CD4-positive, alpha-beta T cell treated with Interleukin-15 for 1 hour (primary cell): Measurements from ENCODE around the gene LRMDA.

Experiments
- DNase-seq: peaks from one replicate; pipeline ENCODE4 v3.0.0-alpha.2; 2020

LRMDA gene

DNA sequence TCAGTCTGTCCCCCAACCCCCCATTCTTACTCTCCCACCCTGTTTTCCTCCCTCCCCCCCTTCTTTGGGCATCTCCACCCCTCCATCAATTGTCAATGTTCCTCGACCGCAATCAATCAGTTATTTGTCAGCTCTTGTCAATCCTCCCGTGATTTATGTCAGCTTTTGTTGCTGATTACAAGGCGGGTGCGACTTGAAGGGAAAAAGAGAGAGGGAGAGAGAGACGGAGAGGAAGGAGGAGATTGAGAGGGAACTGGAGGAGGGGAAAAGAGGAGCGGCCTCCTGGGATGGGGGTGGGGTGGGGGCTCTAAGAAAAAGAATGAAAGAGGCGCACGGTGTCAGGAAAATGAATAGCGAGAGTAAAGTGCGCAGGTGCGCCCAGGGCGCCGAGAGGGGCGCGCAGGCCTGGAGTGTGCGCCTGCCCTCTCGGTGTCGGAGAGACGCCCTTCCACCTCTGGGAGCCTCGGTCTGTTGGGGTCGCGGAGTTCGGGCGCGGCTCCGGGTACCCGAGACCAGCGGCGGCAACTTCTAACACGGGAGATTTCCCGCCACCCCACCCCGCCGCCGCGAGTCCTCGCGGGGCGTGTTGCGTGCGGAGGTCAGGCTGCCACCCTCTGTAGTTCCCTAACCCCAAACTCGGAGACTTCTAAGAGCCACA lies 28.8 kb upstream of the LRMDA start:
- no peak for DNase-seq

DNA sequence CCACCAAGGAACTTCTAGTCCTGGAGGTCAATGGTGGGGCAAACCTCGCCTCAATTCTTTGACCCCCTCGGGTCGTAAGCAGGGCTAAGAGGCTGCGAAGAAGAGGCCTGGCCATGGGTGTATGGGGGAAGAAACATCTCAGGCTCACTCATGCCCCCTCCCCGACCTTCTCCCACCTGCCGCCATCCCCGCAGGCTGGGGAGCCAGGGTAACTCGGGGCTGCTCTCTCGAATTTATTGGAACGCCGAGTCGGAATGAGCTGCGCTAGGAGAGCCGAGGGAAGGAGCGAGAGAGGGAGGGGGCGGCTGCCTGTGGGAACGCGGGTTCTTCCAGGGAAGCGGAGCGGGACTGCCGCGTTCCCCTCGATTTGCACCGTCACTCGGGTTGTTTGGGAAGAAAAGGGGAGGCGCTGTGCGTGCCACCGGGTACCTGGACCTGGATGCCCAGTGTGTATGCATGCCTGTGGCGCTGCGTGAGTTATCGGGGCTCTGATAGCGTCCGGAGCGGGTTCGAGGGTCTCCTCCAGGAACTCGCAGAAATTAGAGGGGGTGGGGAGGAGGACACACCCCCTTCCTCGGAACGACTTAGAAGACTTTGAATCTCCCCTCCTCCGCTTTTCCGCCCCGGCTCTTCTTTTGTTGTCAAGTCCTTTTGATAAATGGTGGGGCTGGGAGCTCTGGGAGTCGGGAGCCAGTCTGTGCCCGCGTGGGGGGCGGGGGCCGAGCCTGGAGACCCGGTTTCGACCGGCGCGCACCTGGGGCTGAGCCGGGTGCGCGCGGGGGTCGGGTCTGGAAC lies 28.1 kb upstream of the LRMDA start:
- DNase-seq: no peak

DNA sequence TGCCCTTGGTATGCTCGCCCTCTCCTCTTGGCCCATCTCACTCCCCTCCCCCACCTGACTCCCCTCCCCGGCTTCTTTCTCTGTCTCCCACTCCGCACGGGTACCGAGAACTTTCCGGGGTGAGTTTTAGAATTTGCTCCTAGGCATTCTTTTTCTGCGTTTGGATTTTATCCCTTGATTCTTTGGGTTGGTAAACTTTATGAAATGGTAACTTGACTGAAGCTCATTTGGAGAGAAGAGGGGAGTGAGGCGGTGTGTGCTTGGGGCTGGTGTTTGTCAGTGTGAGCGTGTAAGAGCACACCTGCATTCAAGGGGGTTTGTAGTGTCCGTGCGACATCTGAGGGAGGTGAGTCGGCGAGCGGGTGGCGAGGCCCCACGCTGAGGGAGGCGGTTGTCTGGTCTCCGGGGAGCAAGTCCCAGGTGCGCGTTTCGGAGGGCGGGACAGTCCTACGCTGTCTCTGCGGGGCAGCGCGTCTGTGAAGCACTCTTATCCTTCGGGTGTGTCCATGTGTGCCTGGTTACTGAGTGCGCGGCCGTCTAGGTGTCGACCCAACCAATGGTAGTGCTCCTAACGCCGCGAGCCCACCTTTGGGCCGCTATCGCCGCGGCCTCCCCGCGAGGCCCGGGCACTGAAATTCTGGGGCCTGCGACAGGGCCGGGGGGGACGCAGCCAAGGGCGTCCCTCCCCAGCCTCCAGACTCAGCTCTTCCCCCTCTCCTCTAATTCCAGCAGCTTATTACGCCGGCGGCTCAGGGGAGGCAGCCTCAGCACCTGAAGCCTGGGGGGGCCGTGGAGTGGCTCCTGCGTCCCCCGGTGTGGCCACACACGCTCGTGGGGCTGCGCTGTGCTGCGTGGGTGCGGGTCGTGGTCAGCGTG lies 27.2 kb upstream of the LRMDA start:
- DNase-seq: no peak

DNA sequence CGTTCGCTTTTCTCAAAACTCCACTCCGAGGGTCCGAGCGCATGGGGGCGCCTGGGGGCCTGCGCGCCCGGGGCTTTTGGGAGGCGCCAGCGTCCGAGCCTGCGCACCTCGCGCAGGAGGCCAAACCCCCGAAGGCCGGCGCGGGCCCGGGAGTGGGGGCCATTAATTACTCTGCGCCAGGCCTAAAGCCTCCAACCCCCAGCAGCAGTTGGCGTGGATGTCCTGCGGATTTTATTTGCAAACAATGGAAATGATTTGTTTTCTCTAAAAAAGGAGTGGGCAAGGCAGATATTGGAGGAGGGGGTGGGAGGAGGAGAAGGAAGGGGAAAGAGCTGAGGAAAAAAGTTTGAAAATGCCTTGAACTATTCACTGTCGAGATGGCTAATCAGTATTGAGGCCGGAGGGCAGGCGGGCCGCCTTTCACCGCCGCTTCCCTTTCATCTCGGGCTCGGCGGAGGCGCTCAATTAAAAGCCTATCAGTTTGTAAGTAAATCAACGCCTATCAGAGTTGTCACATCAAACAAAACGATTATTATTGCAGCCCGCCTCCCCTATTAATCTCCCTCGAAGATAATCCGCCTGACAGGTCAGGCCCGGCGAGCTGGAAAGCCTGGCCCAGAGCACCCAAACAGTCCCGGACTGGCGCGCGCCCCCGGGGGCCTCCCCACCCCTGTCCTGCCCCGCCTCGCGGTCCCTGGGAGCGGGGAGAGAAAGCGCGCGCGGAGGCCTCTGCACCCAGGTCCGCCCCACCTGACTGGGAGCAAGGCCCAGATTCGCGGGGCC lies 26.4 kb upstream of the LRMDA start:
- no peak for DNase-seq

DNA sequence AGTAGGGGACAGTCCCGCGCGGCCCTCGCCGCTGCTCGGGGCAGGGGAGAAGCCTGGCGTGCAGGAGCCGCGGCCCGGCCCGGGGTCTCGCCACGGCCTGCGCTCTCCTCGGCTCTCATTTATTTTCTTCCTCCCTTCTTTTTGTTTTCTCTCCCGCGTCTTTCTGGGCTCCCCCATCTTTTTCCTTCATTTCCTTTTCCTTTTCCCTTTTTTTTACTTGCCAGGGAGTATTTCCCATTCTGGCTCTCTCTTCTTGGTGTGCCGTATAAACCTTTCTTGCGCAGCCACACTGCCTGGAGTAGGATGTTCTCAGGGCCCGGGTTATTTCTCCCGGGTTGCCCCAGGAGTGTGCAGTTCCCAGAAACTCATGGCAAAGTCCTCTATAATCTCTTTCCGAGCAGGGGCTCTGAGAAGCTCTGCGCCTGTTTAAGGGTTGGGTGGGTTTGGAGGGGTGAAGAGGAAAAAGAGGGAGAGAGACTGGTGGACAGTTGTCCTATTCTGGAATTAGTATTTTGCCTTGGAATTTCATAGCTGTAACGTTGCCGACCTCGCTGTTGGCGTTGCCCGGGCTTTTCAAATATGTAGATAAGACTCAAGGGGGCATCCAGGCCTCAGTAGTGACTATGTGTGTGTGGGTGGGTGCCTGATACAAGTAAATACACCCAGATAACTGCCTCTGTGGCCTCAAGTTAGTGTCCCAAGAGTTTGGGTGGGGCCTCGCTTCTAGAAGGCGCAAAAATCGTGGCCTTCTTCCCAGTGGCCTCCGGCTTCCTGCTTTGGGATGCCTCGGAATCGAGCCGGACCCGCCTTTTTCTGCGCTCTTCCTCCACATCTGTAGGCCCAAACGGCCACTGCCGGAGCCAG lies 25.6 kb upstream of the LRMDA start:
- DNase-seq: no peak

DNA sequence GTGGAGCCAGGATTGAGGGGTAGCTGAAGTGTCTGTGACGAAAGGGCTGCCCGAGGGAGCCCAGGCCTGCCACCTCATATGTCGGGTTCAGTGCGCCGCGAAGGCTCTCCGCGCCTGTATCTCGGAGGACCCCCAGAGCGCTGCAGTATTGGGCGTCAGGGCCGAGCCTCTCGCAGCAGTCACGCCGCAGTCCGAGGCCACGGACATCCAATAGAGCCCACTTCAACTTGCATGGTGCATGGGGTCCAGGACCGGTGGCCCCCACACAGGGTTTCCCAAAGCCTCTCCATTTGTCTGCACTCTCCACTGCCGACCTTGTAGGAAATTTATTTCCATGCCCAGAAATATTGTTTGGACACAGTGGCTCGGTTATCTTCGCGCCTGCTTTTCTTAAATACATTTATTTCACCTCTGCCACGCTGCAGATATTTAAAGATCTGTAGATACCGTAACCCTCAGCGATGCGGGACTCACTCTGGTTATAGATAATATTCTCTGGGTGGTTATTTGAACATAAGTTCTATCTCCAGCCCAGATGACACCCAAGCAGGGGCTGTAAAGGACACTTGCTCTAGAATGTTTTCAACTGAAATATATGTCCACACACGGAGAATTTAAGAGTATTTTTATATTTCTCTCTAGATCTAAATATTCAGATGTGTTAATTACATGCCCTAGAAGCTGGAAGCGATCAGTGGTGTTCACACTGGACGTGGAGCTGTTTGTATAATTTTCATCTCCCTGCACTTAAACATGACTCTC lies 24.8 kb upstream of the LRMDA start:
- no peak for DNase-seq

DNA sequence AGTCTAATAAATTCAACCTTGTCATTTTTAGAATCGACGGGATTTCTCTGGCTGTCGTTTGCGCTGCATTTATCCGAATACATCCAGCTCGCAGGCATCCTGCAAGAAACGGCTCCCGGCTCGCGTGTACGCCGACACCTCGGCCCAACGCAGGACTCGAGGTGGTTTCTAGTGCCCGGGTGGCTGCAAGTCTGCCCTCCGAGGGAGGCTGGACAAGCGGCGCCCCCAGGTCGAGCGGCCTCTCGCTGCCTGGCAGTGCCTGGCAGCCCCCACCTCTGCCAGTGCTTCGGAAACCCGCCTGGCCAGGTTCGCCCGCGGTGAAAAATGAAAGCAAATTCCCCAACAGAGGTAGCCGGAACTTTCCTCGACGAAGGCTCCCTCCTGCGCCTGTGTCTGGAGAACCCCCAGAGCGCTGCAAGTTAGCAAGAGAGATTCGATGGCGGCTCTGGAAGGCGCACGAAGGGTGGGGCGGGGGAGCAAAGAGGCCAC lies 24.2 kb upstream of the LRMDA start:
- no peak for DNase-seq

DNA sequence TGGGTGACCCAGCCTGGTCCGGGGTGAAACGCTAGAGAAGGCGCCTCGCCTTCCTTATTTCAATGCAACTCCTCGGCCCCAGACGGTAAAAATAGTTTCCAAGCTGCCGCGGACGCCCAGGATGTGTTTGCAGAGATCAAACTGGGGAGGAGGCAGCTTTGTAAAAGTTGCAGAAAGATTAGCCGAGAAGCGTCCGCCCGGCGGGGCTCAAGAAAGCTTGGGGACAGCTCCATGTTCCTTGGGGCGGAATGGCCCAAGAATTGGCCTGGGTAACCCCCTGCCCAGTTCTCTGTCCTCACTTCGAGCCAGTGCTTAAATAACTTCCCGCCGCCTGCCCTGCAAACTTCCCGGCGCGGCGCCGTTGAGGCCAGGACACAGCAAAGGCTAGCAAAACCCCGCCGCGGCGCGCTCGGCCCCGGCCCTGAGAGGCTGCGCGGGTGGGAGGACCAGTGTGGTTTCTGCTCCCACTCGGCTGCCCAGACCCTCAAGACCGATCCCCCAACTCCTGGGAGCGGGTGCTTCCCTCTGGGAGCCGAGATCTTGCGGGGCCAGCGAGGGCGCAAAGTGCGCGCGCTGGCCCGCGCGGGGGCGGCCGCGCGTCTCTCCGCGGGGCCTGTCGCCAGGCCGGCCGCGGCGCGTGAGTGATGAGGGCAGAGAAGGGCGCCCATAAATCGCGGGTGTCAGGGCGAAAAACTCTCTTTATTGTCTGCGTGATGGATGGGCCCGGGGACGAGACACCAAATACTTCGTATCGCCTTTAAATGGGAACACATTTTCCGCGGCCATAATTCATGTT lies 23.5 kb upstream of the LRMDA start:
- DNase-seq: no peak

DNA sequence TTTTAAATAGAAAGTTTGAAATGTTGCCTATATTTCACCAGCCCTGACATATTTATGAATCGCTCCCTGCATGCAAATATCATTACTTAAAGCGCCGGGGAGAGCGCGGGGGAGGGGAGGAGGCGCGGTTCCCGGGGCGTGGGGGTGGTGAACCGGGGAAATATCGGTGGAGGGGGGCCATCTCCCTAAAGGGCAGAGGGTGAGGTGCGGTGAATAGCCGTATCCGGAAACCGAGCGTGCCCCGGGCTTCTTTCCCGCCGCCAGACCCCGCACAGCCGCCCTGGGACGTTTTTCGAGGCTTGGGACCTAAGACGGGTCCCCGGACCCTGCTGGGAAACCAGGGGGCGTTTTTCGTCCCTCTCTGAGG lies 22.9 kb upstream of the LRMDA start:
- DNase-seq: no peak

DNA sequence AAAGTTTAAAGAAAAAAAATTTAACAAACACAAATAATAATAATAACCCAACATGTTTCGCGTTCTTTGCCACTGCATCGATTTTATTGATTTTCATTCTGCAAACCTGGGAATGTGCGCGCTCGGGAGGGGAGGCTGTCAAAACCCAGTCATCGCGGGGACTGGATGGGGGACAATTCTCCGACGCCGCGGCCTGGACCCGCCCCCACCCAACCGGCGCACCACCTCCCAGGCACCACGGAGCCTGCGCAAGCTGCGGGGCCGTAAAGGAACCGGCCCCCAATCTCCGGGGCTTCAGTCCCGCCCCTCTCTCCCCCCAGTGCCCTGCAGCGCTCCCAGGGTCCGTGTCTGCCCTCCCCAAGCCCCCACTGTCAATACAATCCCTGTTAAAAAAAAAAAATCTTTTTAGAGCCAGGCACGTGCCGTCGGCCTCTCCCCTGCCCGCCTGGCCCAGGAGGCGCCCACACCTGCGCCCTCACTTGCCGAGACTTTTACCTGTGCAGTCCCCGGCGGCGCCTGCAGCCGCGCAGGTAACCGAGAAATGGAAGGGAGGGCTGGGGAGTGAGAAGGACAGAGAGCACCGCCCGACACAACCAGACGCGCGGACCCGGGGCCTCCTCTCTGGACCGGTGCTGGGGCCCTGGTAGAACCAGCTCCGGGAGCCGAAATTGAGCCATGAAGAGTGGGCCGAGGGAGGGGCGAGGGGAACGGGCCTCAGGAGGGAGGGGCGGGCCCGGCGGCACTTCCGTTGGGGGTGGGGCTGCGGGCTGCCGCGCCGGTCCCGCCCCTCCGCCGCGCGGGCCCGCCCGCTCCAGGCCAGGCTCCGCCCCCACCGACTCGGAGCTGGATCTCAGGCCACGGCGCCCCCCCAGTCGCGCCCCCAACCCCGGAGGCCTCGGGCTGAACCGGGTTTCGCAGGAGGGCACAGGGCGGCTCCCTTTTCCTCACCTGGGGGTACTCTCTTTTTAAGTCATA lies 22.2 kb upstream of the LRMDA start:
- no peak for DNase-seq

DNA sequence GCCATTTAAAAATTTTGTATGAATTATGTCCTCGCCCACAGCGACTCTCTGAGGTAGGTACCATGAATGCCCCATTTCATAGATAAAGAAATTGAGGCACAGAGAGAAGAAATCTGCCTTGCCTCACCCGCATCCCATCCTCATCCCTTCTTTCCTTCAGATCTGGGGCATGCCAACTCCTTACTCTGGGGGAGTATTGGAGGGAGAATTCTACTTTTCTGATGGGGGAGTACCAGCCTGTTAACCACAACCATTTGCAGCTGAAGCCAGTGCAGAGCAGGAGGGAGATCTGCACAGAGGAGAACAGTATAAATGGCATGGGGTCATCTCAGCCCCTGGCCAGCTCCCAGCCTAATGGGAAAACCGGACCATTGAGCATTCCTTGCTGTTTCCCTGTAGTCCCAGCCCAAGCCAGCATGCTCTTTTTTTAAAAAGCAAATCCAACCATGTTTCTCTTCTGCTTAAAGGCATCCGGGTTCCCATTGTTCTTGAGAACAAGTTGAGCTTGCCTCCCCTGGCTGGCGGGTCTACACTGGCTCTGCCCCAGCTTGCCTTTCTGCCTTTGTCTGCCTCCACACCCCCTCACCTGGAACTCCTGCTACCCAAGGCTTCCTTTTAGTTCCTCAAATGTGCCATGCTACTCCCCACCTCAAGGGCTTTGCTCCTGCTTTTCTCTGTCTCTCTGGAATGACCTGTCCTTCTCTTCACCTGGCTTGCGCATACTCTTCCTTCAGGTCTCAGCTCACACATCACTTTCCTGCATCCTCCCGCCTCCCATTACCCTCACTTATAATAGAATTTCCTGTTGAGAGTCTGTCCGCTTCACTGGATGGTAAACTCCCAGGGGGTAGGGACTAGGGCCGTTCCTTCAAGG lies 21.1 kb upstream of the LRMDA start:
- DNase-seq: no peak

DNA sequence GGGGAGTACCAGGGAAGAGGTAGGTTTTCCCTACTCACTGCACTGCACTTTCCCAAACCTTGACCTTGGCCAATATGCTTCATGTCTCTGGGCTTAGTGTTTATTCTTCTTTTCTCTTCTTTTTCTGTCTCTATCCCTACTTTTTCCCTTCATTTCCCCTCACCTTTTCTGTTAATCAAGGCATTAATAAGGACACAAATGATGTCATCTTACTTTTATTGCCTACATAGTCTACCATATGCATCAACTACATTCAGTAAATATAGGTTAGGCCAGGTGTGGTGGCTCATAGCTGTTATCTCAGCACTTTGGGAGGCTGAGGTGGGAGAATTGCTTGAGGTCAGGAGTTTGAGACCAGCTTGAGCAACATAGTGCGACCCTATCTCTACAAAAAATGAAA lies 16.9 kb upstream of the LRMDA start:
- no peak for DNase-seq

DNA sequence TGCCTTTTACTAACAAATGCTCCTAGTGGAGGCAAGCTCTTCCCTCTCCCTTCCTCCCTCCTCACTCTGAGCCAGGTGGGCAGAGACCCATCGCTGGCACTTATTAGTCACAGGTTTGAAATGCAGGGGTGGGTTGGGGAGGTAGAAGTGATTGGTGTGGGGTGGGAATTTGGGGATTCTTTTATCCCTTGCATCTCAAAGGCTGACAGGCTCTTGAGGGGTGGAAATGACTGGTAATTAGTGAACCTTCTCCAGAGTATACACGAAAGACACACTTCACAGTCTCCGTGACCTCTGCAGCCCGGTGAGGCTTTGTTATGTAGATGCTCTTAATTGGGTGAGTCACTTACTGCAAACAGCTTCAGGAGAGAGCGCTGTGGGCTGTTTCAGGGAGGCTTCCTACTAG lies 13.9 kb upstream of the LRMDA start:
- DNase-seq: no peak

DNA sequence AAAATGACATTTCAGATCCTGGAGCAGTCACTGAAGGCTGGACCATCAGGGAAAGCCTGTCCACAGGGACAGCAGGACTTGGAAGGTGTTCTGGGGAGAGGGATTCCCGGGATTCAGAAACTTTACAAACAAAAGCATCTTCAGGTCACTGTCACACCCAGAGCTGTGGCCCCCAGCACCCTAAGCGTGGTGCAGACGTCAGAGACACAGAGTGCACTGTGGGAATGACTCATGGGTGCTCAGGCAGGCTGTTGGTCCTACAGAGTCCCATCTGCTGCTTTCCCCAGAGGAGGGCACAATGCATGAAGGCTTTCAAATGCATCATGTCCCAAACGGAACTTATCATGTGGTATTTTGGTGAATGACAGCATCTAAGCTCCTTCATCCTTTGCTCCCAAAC lies 13.1 kb upstream of the LRMDA start:
- no peak for DNase-seq

DNA sequence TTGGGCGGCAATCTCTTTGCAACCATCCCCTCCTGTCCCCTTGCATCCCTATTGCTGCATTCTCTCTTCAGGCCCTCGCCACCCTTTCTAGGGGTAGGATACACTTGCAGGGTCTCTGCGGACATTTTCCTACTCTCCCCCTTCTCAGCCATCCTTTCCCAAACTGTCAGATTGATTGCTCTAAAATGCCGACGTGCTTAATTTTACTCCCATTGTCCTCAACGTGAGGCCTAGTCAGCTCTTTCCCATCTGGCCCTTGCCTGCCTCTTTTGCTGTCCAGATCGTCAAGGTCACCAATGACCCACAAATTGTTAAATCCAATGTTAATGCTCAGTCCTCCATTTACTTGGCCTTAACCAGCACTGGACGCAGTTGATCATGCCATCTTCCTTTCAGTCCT lies 12.7 kb upstream of the LRMDA start:
- no peak for DNase-seq

DNA sequence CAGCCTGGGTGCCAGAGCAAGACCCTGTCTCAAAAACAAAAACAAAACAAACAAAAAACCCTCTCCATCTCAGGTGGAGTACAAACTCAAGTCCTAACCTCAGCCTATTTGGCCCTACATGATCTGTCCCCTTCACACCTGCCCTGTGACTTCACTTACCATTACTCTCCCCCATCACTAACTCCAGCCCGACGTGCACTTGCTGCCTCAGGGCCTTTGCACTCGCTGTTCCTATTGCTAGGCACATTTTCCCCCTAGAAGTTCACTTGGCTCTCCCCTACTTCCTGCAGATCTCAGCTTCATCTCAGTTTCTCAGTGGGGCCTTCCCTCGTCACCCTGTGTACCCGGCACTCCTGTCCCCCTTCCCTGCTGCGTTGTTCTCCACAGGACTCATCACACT lies 8.5 kb upstream of the LRMDA start:
- no peak for DNase-seq

DNA sequence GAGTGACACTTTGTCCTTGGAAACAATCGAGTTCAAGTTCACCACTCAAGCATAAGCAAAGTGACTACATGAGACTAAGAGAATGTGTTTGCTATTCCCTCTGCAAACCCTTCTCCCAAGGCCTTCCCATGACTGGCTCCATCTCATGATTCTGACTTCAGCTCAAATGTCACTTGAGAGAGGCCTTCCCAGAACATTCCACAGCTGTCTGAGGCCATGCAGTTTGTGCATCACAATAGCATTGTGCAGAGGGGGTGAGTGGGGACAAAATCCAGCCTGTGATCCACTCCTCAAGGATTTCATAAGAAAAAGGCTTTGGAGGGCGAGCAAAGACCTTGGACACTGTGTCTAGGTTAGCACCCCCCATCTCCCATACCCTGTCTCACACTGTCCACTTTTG lies 6.9 kb upstream of the LRMDA start:
- no peak for DNase-seq
